ENCODE measurements around the gene KRT82. TPM values are rescaled to one million over a fixed set of nuclear protein-coding genes. Genes with fewer than 3 reads are reported as not detected.

Gene KRT82
- total RNA-seq, 2 donors from 2014 or later = not detected

DNA sequence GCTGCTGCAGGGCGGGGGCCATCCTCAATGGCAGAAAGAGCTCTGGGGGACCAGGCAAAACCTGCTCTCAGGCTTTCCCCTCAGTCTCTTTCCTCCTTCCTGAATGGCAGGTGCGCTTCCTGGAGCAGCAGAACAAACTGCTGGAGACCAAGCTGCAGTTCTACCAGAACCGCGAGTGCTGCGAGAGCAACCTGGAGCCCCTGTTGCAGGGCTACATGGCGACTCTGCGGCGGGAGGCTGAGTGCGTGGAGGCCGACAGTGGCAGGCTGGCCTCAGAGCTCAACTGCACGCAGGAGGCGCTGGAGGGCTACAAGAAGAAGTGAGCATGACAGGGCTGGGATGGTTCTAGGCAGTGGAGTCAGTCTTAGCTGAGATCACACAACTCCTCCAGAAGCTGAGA, 62.0 kb downstream of the KRT82 start:
- Histone ChIP-seq H3K27me3 (no peaks in the 10 kb centered on the region), H3K9ac (ENCODE audit: low read depth in 2 of 2, low read length in 2 of 2) (no peak overlapping the region), H3K4me1 (no peaks in the 10 kb centered on the region), H3K36me3 (no peaks in the 10 kb centered on the region), H3K9me3 (no peaks in the 10 kb centered on the region), H3K27ac (no peak overlapping the region), H3K4me3 (no peak overlapping the region)
- no peak for DNase-seq
- intact Hi-C loops (cut with DNase I) = no loop called here
- TF ChIP-seq, protein P1, sequence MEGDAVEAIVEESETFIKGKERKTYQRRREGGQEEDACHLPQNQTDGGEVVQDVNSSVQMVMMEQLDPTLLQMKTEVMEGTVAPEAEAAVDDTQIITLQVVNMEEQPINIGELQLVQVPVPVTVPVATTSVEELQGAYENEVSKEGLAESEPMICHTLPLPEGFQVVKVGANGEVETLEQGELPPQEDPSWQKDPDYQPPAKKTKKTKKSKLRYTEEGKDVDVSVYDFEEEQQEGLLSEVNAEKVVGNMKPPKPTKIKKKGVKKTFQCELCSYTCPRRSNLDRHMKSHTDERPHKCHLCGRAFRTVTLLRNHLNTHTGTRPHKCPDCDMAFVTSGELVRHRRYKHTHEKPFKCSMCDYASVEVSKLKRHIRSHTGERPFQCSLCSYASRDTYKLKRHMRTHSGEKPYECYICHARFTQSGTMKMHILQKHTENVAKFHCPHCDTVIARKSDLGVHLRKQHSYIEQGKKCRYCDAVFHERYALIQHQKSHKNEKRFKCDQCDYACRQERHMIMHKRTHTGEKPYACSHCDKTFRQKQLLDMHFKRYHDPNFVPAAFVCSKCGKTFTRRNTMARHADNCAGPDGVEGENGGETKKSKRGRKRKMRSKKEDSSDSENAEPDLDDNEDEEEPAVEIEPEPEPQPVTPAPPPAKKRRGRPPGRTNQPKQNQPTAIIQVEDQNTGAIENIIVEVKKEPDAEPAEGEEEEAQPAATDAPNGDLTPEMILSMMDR (IDR thresholded peaks at IDR 0.05) = no peak

Other genes starting within 250 kb of the KRT82 start
- gene KRT80, start 214.3 kb downstream of the KRT82 start, total RNA-seq = 1 to 10 TPM in 1 of 2 donors, under 1 TPM in 1; 0.66 to 4.9 TPM
- 1 to 10 TPM; 2.1 to 4.0 TPM for gene KRT7, start 173.1 kb downstream of the KRT82 start, total RNA-seq
- under 1 TPM in 1 of 2 donors, not detected in 1; 0.16 TPM for gene KRT86, start 131.7 kb downstream of the KRT82 start, total RNA-seq
- under 1 TPM in 1 of 2 donors, not detected in 1; 0.77 TPM for gene KRT81, start 114.8 kb downstream of the KRT82 start, total RNA-seq
- not detected for gene KRT83, start 84.9 kb downstream of the KRT82 start, total RNA-seq
- not detected for gene KRT85, start 38.9 kb downstream of the KRT82 start, total RNA-seq
- not detected for gene KRT84, start 20.7 kb downstream of the KRT82 start, total RNA-seq
- gene KRT75, start 28.0 kb upstream of the KRT82 start, total RNA-seq = under 1 TPM in 1 of 2 donors, not detected in 1; 0.10 TPM
- gene KRT6B, start 45.8 kb upstream of the KRT82 start, total RNA-seq = 1 to 10 TPM in 1 of 2 donors, under 1 TPM in 1; 0.13 to 1.4 TPM
- not detected for gene KRT6C, start 67.5 kb upstream of the KRT82 start, total RNA-seq
- gene KRT6A, start 86.9 kb upstream of the KRT82 start, total RNA-seq = not detected
- not detected for gene KRT5, start 114.1 kb upstream of the KRT82 start, total RNA-seq
- gene KRT71, start 146.8 kb upstream of the KRT82 start, total RNA-seq = not detected
- not detected for gene KRT74, start 167.5 kb upstream of the KRT82 start, total RNA-seq
- under 1 TPM in 1 of 2 donors, not detected in 1; 0.25 TPM for gene KRT72, start 195.1 kb upstream of the KRT82 start, total RNA-seq
- not detected for gene KRT73, start 212.2 kb upstream of the KRT82 start, total RNA-seq
- gene KRT2, start 245.9 kb upstream of the KRT82 start, total RNA-seq = not detected

All from colonic mucosa (tissue), 4 donors.